NCI-H748 (cell line): ENCODE measurements around the gene TLE2.
A peak's percentile ranks its signal among the peaks of the same experiment; 100 is the strongest.
"Not testable (repeated sequence)": the region's sequence is repeated elsewhere in the genome, so short reads cannot be mapped to it uniquely, and the experiment has no call there.

Experiments used
- DNase-seq: peaks from one replicate; lab custom pipeline; 2025; ENCODE audit not compliant: unreplicated experiment; lab: John Stamatoyannopoulos, UW

TLE2 gene

DNA sequence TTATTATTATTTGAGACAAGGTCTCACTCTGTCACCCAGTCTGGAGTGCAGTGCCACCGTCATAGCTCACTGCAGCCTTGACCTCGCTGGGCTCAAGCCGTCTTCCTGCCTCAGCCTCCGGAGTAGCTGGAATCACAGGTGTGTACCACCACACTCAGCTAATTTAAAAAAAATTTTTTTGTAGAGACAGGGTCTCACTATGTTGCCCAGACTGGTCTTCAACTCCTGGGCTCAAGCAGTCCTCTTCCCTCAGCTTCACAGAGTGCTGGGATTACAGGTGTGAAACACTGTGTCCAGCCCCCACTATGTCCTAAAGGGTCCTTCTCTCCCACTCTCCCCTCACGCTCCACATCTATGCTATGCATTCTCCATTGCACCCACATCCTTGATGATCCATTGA lies 9.1 kb upstream of the TLE2 start:
- DNase-seq: no peak

GRCh38 chr19:3036977-3037544 lies 8.0 kb upstream of the TLE2 start:
- not testable (repeated sequence) for DNase-seq

DNA sequence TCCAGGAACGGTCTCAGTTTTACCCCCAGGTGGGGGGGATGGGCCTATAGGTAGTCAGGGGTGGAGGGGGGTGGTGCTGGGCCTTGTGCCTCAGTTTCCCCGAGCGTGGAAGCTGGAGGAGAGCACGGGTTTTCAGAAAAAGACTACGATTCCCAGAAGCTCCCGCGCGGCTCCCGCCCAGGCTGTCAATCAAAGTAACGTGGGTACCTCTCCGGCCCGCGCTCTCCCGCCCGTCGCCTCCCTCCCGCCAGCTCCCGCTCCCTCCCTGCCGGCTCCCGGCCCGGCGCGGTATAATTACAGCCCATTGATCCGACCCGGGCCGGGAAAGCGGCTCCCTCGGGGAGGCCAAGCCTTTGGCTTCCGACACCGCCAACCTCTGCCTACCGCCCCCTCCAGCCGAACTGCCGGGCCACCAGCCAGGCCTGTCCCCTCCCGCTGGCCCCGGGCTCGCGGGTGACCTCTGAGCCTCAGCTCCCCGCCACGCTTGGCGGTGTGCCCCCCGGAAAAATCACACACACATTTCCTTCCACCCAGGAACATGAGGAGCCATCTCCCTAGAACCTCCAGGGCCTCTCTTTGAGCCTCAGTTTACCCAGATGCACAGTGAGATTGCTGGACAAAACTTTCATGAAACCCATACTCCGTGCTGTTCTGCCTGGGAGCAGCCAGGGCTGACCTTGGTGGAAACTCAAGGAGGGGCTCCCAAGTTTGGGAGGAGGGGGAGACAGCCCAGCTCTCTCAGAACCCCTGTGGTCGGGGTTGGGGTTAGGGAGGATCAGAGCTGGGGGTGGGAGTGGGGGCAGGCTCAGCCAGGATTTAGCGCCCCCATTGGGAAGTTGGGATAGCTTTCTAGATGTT lies 7.3 kb upstream of the TLE2 start:
- DNase-seq: peak; percentile 87

- DNase-seq: peak; percentile 98
Observed at GRCh38 chr19:3035542-3036118, 6.5 kb upstream of the TLE2 start.

DNA sequence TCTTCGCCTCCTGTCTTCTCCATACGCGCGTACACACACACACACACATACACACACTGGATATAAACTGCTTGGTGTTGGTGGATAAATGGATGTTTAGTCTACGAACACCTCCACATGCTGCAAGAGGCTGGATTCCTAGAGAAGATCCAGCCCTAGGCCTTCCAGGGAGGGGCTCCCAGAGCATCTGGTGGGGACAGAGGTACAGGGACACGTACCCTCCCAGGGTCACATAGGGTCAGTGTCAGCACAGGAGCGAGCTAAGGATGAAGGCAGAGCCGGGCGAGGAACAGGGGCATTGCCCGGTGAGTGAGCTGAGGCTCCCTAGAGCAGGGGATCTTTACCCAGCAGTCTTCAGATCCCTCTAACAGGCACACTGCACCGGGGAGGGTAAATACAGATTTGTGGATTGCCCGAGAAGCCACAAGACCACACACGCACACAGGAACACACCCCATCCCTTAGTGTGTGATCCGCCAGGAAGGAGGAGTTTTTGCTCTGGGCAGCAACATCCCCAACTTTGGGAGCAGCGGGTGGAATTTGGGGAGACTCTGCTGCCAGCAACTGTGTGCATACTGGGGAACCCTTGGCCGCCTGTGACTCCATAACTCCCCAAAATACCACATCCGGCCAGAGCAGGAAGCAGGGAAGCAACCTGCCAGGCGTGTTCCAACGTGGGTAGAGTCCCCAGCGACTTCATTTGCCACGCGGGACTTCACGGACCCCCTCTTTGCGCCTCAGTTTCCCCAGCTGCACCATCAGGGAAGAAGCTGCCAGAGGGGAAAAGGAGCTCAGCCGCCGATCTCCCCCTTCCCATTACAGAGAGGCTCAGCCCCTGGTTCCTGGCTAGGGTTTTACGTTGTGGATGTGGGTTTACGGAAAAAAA lies 5.8 kb upstream of the TLE2 start:
- DNase-seq: peak; percentile 22

GRCh38 chr19:3034406-3034655 lies 5.3 kb upstream of the TLE2 start:
- no peak for DNase-seq

GRCh38 chr19:3033595-3034405 lies 4.7 kb upstream of the TLE2 start:
- no peak for DNase-seq

DNA sequence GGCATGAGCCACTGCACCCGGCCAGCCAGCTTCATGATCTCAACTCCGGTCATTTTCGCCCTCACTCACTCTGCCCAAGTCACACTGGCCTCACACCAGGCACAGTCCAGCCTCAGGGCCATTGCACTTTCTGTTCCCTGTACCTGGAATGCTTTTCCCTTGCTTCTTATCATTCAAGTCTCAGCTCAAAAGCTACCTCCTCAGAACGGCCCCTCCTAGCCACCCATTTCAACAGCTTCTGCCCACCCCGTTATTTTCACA lies 2.5 kb upstream of the TLE2 start:
- no peak for DNase-seq

- DNase-seq: peak; percentile 32
Observed at GRCh38 chr19:3028305-3029064, 595 bp downstream of the TLE2 start.

DNA sequence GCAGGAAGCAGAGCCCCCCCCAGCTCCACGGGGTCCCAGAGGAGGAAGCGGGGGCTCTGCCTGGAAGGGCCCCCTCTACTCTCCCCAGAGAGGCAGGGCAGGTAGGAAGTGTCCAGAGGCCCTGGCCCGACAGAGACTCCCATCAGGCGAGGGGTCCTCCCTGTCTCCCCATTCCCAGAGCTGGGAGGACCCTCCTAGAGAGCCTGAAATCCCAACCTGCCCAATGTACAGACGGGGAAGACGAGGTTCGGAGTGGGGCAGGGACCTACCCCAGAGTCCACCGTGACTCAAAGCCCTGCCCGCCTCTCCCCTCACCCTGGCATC lies 1.1 kb downstream of the TLE2 start:
- DNase-seq: no peak

DNA sequence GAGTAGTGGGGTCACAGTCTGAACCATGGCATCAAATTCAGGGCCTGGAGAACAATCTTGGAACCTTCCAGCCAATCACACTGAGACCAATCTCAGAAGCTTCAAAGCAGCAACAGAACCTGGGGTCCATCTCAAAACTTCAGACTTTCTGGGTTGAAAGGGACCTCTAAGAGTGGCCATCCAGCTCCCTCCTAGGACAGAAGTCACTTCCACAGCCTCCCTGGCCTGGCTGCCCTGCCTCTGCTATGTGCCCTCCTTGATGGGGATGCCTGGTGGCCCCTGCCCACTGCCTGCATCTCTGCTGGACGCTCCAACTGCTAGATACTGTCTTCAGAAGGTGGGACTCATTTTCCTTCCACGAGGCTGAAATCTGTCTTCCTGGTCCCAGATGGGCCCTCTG lies 1.8 kb downstream of the TLE2 start:
- DNase-seq: no peak

DNA sequence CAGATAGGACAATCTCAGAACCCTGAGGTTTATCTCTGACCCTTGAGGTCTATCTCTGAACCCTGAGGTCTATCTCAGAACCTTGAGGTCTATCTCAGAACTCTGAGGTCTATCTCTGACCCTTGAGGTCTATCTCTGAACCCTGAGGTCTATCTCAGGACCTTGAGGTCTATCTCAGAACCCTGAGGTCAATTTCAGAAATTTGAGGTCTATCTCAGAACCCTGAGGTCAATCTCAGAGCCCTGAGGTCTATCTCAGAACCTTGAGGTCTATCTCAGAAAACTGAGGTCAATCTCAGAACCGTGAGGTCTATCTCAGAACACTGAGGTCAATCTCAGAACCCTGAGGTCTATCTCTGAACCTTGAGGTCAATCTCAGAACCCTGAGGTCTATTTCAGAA lies 2.3 kb downstream of the TLE2 start:
- DNase-seq: no peak

DNA sequence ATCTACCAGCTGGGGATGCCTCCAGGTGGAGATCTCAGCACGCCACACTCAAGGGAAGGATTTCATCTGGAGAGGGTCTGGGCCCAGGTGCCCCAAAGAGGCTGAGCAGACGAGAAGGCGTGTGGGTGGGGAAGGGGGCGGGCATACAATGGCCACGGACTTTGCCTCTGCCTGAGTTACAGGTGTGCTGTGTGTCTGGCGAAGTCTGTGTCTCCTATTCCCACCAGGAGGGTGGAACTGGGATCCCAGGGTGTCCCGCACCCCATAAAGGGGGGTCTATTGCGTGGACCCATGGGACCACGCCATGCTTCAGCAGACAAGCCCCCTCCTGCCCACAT lies 3.6 kb downstream of the TLE2 start:
- no peak for DNase-seq

GRCh38 chr19:3024870-3025548 lies 4.1 kb downstream of the TLE2 start:
- no peak for DNase-seq

DNA sequence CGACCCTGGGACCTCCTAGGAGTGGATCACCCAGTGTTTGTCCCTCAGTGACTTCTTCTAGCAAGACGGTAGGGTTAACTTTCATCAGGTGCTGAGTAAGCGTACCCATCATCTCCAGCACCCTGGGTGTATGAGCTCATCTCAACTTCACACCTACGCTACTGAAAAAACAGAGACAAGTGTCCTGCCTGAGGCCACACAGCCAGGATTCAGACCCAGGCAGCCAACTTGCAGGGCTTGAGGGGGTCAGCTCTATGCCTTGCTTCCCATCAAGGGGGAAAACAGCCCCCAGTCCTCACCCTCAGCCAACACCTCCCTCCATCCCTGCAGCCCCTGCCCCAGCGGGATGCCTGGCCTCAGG lies 4.6 kb downstream of the TLE2 start:
- no peak for DNase-seq

- no peak for DNase-seq
Observed at GRCh38 chr19:3020321-3020960, 8.6 kb downstream of the TLE2 start.

GRCh38 chr19:3019211-3019854 lies 9.7 kb downstream of the TLE2 start:
- no peak for DNase-seq

DNA sequence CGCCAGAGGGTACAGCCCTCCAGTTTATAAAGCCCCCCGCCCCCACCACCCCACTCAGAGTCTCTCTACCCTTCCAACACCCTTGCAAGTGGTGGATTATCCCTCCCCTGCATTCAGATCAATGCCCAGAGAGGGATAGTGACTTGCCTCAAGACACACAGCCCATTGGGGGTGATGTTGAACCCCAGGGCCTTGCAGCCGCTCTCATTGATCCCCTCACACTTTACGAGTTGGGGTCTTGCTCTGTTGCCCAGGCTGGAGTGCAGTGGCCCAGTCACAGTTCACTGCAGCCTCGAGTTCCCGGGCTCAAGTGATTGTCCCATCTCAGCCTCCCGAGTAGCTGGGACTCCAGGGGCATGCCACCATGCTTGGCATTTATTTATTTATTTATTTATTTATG lies 11.2 kb downstream of the TLE2 start:
- no peak for DNase-seq
